ENCODE measurements around the gene ENTR1.
A peak's percentile ranks its signal among the peaks of the same experiment; 100 is the strongest.

The ENTR1 gene
- total RNA-seq: 40.2 to 52.2 (median 46.1) reads per million in 3 donors

- Histone ChIP-seq H3K27ac (ENCODE audit: insufficient read depth, low read length, poor library complexity, severe bottlenecking) (peak within 1 kb of the TSS; percentile 84), H3K36me3 (ENCODE audit: control insufficient read depth, insufficient read depth, low read length) (peaks cover 53% of the 10 kb centered on the region), H3K4me3 (ENCODE audit: insufficient read depth, low read depth, low read length, poor library complexity, severe bottlenecking) (peak within 1 kb of the TSS; percentile 87), H3K27me3 (replicated peaks; ENCODE audit: control insufficient read depth, insufficient read depth, low read length, poor library complexity, severe bottlenecking) (no peaks in the 10 kb centered on the region), H3K4me1 (ENCODE audit: control insufficient read depth, insufficient read depth, low read length, poor library complexity, severe bottlenecking) (peaks cover 30% of the 10 kb centered on the region), H3K9me3 (ENCODE audit: control insufficient read depth, low read length) (no peaks in the 10 kb centered on the region)
- peak; percentile 88 to 92 (median 90) for DNase-seq
Observed at GRCh38 chr9:136410500-136411287, at the start of gene ENTR1, which contains the start of gene PMPCA. Gene ENTR1, minus strand, starts transcription at chr9:136410614. Its CDS starts 217 bp downstream, at chr9:136410397. Gene PMPCA, plus strand, starts transcription at chr9:136410658. Its CDS starts 11 bp downstream, at chr9:136410669.

GRCh38 chr9:136459425-136459824, 49.0 kb upstream of the ENTR1 start:
- Histone ChIP-seq H3K9me3 (ENCODE audit: control insufficient read depth, low read length) (no peaks in the 10 kb centered on the region), H3K36me3 (ENCODE audit: control insufficient read depth, insufficient read depth, low read length) (peaks cover 91% of the 10 kb centered on the region), H3K4me1 (ENCODE audit: control insufficient read depth, insufficient read depth, low read length, poor library complexity, severe bottlenecking) (no peaks in the 10 kb centered on the region), H3K27me3 (replicated peaks; ENCODE audit: control insufficient read depth, insufficient read depth, low read length, poor library complexity, severe bottlenecking) (no peaks in the 10 kb centered on the region), H3K4me3 (ENCODE audit: insufficient read depth, low read depth, low read length, poor library complexity, severe bottlenecking) (no peak overlapping the region), H3K27ac (ENCODE audit: insufficient read depth, low read length, poor library complexity, severe bottlenecking) (no peak overlapping the region)
- no peak for DNase-seq

GRCh38 chr9:136457326-136457725, 46.9 kb upstream of the ENTR1 start:
- H3K27me3 ChIP-seq (replicated peaks; ENCODE audit: control insufficient read depth, insufficient read depth, low read length, poor library complexity, severe bottlenecking): no peaks in the 10 kb centered on the region
- H3K36me3 ChIP-seq (ENCODE audit: control insufficient read depth, insufficient read depth, low read length): peaks cover 83% of the 10 kb centered on the region
- DNase-seq: no peak
- no peak overlapping the region for H3K27ac ChIP-seq (ENCODE audit: insufficient read depth, low read length, poor library complexity, severe bottlenecking)
- no peaks in the 10 kb centered on the region for H3K4me1 ChIP-seq (ENCODE audit: control insufficient read depth, insufficient read depth, low read length, poor library complexity, severe bottlenecking)
- H3K9me3 ChIP-seq (ENCODE audit: control insufficient read depth, low read length): no peaks in the 10 kb centered on the region
- H3K4me3 ChIP-seq (ENCODE audit: insufficient read depth, low read depth, low read length, poor library complexity, severe bottlenecking): no peak overlapping the region

GRCh38 chr9:136456258-136456657, 45.8 kb upstream of the ENTR1 start:
- Histone ChIP-seq H3K9me3 (ENCODE audit: control insufficient read depth, low read length) (no peaks in the 10 kb centered on the region), H3K36me3 (ENCODE audit: control insufficient read depth, insufficient read depth, low read length) (peaks cover 82% of the 10 kb centered on the region), H3K27me3 (replicated peaks; ENCODE audit: control insufficient read depth, insufficient read depth, low read length, poor library complexity, severe bottlenecking) (no peaks in the 10 kb centered on the region), H3K4me3 (ENCODE audit: insufficient read depth, low read depth, low read length, poor library complexity, severe bottlenecking) (no peak overlapping the region), H3K27ac (ENCODE audit: insufficient read depth, low read length, poor library complexity, severe bottlenecking) (no peak overlapping the region), H3K4me1 (ENCODE audit: control insufficient read depth, insufficient read depth, low read length, poor library complexity, severe bottlenecking) (no peaks in the 10 kb centered on the region)
- no peak for DNase-seq

GRCh38 chr9:136455043-136456002, 44.9 kb upstream of the ENTR1 start:
- no peaks in the 10 kb centered on the region for H3K27me3 ChIP-seq (replicated peaks; ENCODE audit: control insufficient read depth, insufficient read depth, low read length, poor library complexity, severe bottlenecking)
- no peak for DNase-seq

GRCh38 chr9:136454026-136454796, 43.8 kb upstream of the ENTR1 start:
- Histone ChIP-seq H3K36me3 (ENCODE audit: control insufficient read depth, insufficient read depth, low read length) (peaks cover 84% of the 10 kb centered on the region), H3K4me1 (ENCODE audit: control insufficient read depth, insufficient read depth, low read length, poor library complexity, severe bottlenecking) (no peaks in the 10 kb centered on the region), H3K27ac (ENCODE audit: insufficient read depth, low read length, poor library complexity, severe bottlenecking) (no peak overlapping the region), H3K4me3 (ENCODE audit: insufficient read depth, low read depth, low read length, poor library complexity, severe bottlenecking) (no peak overlapping the region), H3K27me3 (replicated peaks; ENCODE audit: control insufficient read depth, insufficient read depth, low read length, poor library complexity, severe bottlenecking) (no peaks in the 10 kb centered on the region), H3K9me3 (ENCODE audit: control insufficient read depth, low read length) (no peaks in the 10 kb centered on the region)
- no peak for DNase-seq

More at GRCh38 chr9:136455043-136456002, 44.9 kb upstream of the ENTR1 start:
- H3K9me3 ChIP-seq (ENCODE audit: control insufficient read depth, low read length): no peaks in the 10 kb centered on the region
- no peaks in the 10 kb centered on the region for H3K4me1 ChIP-seq (ENCODE audit: control insufficient read depth, insufficient read depth, low read length, poor library complexity, severe bottlenecking)
- no peak overlapping the region for H3K4me3 ChIP-seq (ENCODE audit: insufficient read depth, low read depth, low read length, poor library complexity, severe bottlenecking)
- H3K36me3 ChIP-seq (ENCODE audit: control insufficient read depth, insufficient read depth, low read length): peaks cover 83% of the 10 kb centered on the region
- no peak overlapping the region for H3K27ac ChIP-seq (ENCODE audit: insufficient read depth, low read length, poor library complexity, severe bottlenecking)

GRCh38 chr9:136453326-136453725, 42.9 kb upstream of the ENTR1 start:
- H3K36me3 ChIP-seq (ENCODE audit: control insufficient read depth, insufficient read depth, low read length): peaks cover 84% of the 10 kb centered on the region
- no peaks in the 10 kb centered on the region for H3K27me3 ChIP-seq (replicated peaks; ENCODE audit: control insufficient read depth, insufficient read depth, low read length, poor library complexity, severe bottlenecking)
- H3K9me3 ChIP-seq (ENCODE audit: control insufficient read depth, low read length): no peaks in the 10 kb centered on the region
- no peak for DNase-seq
- H3K27ac ChIP-seq (ENCODE audit: insufficient read depth, low read length, poor library complexity, severe bottlenecking): no peak overlapping the region
- no peak overlapping the region for H3K4me3 ChIP-seq (ENCODE audit: insufficient read depth, low read depth, low read length, poor library complexity, severe bottlenecking)
- H3K4me1 ChIP-seq (ENCODE audit: control insufficient read depth, insufficient read depth, low read length, poor library complexity, severe bottlenecking): no peaks in the 10 kb centered on the region

GRCh38 chr9:136451221-136451877, 40.9 kb upstream of the ENTR1 start:
- H3K27me3 ChIP-seq (replicated peaks; ENCODE audit: control insufficient read depth, insufficient read depth, low read length, poor library complexity, severe bottlenecking): no peaks in the 10 kb centered on the region
- H3K9me3 ChIP-seq (ENCODE audit: control insufficient read depth, low read length): no peaks in the 10 kb centered on the region
- H3K4me1 ChIP-seq (ENCODE audit: control insufficient read depth, insufficient read depth, low read length, poor library complexity, severe bottlenecking): no peaks in the 10 kb centered on the region
- no peak overlapping the region for H3K4me3 ChIP-seq (ENCODE audit: insufficient read depth, low read depth, low read length, poor library complexity, severe bottlenecking)
- H3K36me3 ChIP-seq (ENCODE audit: control insufficient read depth, insufficient read depth, low read length): peaks cover 82% of the 10 kb centered on the region
- no peak for DNase-seq
- H3K27ac ChIP-seq (ENCODE audit: insufficient read depth, low read length, poor library complexity, severe bottlenecking): no peak overlapping the region

- Histone ChIP-seq H3K36me3 (ENCODE audit: control insufficient read depth, insufficient read depth, low read length) (peaks cover 72% of the 10 kb centered on the region), H3K4me1 (ENCODE audit: control insufficient read depth, insufficient read depth, low read length, poor library complexity, severe bottlenecking) (no peaks in the 10 kb centered on the region), H3K27me3 (replicated peaks; ENCODE audit: control insufficient read depth, insufficient read depth, low read length, poor library complexity, severe bottlenecking) (no peaks in the 10 kb centered on the region), H3K9me3 (ENCODE audit: control insufficient read depth, low read length) (no peaks in the 10 kb centered on the region), H3K27ac (ENCODE audit: insufficient read depth, low read length, poor library complexity, severe bottlenecking) (no peak overlapping the region), H3K4me3 (ENCODE audit: insufficient read depth, low read depth, low read length, poor library complexity, severe bottlenecking) (no peak overlapping the region)
- DNase-seq: no peak
Observed at GRCh38 chr9:136448655-136449054, 38.2 kb upstream of the ENTR1 start.
